Measurements from ENCODE around the gene CFAP299.

The CFAP299 gene

DNA sequence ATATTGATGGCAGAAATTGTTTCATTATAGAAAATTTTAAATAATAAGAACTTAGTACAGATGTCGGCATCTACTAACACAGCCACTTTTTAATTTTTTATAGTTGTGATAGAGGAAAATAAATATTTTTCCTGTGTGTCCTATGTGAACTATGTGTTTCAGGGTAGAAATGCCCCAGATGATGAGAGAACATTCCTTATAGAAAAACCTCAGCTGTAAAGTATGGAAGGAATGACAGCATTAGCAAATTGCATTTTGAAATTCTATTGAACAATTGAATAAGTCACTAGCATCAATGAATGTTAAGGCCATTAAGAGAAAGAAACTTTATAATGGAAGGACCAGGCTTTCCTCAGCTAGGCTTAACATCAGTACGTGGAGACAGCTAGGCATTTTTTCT, 149.2 kb downstream of the CFAP299 start:
- no peaks in the 10 kb centered on the region for H3K36me3 Mint-ChIP-seq (ENCODE audit: low read depth)
- H3K4me3 Mint-ChIP-seq = no peak overlapping the region

DNA sequence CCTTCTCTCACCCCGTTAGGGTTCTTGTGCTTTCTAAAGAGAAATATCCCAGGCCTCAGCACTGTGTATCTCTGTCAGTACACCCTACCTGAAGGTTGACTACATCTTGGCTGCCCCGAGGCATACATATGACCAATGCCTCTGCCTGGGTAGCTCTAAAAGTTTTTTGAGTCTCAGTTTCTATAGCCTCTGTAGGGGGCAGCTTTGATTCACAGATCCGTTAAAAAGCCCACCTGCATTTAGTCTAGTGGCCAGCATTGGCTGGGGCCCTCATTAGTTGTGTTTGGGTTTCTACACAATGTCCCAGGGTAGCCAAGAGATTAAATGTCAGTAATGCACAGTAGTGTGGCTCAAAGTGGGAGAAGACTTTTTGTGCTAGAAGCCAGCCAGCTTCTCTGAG, 151.1 kb downstream of the CFAP299 start:
- TF ChIP-seq, protein P1, sequence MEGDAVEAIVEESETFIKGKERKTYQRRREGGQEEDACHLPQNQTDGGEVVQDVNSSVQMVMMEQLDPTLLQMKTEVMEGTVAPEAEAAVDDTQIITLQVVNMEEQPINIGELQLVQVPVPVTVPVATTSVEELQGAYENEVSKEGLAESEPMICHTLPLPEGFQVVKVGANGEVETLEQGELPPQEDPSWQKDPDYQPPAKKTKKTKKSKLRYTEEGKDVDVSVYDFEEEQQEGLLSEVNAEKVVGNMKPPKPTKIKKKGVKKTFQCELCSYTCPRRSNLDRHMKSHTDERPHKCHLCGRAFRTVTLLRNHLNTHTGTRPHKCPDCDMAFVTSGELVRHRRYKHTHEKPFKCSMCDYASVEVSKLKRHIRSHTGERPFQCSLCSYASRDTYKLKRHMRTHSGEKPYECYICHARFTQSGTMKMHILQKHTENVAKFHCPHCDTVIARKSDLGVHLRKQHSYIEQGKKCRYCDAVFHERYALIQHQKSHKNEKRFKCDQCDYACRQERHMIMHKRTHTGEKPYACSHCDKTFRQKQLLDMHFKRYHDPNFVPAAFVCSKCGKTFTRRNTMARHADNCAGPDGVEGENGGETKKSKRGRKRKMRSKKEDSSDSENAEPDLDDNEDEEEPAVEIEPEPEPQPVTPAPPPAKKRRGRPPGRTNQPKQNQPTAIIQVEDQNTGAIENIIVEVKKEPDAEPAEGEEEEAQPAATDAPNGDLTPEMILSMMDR (IDR thresholded peaks at IDR 0.05; ENCODE audit: unreplicated experiment in 3 of 3) = no peak
- Mint-ChIP-seq H3K36me3 (ENCODE audit: low read depth) (no peaks in the 10 kb centered on the region), H3K27ac (no peak overlapping the region), H3K9me3 (no peaks in the 10 kb centered on the region), H3K4me3 (no peak overlapping the region), H3K27me3 (ENCODE audit: low read depth) (no peaks in the 10 kb centered on the region), H3K4me1 (peaks cover 8% of the 10 kb centered on the region)

More for the DNA sequence above, 149.2 kb downstream of the CFAP299 start:
- TF ChIP-seq, protein P1 (IDR thresholded peaks at IDR 0.05; ENCODE audit: unreplicated experiment in 3 of 3) = no peak
- H3K27ac Mint-ChIP-seq = no peak overlapping the region
- H3K27me3 Mint-ChIP-seq (ENCODE audit: low read depth) = no peaks in the 10 kb centered on the region
- H3K9me3 Mint-ChIP-seq = no peaks in the 10 kb centered on the region
- H3K4me1 Mint-ChIP-seq = peaks cover 4% of the 10 kb centered on the region

DNA sequence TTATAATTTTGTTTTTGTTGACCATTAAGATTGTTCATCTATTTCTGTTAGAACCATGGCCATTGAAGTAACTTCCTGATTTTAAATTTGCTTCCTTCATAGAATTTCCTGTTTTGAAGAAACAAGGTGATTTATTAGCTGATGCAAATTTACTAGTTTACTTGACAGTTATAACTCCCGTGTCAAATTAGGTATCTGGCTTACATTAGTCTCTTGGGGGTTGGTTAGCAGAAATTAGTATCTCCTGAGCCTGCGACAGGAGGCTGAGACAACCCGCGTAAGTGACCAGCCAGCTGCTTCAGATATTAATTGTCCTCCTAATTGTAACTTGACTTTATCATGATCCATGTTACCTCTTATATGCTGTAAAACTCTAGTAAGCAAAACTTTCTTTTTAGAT, 154.3 kb downstream of the CFAP299 start:
- H3K9me3 Mint-ChIP-seq = peaks cover 6% of the 10 kb centered on the region
- H3K4me3 Mint-ChIP-seq = no peak overlapping the region
- TF ChIP-seq, protein P1 (IDR thresholded peaks at IDR 0.05; ENCODE audit: unreplicated experiment in 3 of 3) = no peak
- no peaks in the 10 kb centered on the region for H3K36me3 Mint-ChIP-seq (ENCODE audit: low read depth)
- H3K27me3 Mint-ChIP-seq (ENCODE audit: low read depth) = no peaks in the 10 kb centered on the region
- no peak overlapping the region for H3K27ac Mint-ChIP-seq
- H3K4me1 Mint-ChIP-seq = peaks cover 8% of the 10 kb centered on the region

DNA sequence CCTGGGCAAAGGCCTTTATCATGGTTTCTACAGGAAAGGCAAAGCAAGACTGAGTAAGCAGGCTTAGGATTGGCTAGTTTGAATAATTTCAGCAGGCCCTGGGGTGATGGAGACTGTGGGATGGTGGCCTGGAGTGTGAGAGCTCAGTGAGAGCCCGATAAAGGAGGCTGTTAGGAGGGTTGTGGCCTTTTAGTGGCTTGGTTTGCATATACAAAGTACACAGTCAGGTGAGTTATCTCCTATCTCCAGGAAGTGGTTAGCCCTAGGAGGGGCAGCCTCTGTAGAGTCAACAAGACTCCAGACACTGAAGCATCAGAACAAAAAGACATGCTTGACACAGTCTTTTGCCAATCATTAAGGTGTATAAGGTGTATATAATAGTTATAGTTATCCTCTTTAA, 157.2 kb downstream of the CFAP299 start:
- peaks cover 8% of the 10 kb centered on the region for H3K4me1 Mint-ChIP-seq
- no peak overlapping the region for H3K27ac Mint-ChIP-seq
- no peaks in the 10 kb centered on the region for H3K36me3 Mint-ChIP-seq (ENCODE audit: low read depth)
- TF ChIP-seq, protein P1 (IDR thresholded peaks at IDR 0.05; ENCODE audit: unreplicated experiment in 3 of 3) = no peak
- H3K9me3 Mint-ChIP-seq = peaks cover 12% of the 10 kb centered on the region
- H3K27me3 Mint-ChIP-seq (ENCODE audit: low read depth) = no peaks in the 10 kb centered on the region
- no peak overlapping the region for H3K4me3 Mint-ChIP-seq

DNA sequence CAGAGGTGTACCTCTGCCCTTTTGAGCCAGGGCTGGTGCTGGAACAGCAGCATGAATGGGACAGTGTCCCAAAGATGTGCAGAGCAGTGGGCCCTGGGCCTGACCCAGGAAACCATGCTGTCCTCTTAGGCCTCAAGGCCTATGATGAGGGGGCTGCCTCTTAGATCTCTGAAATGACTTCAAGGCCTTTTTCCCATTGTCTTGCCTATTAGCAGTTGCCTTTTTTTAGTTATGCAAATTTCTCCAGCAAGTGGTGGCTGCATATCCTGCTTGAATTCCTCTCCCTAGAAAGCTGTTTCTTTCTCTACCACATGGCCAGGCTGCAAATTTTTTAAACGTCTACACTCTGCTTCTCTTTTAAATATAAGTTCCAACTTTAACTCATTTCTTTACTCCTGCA, 160.3 kb downstream of the CFAP299 start:
- TF ChIP-seq, protein P1 (IDR thresholded peaks at IDR 0.05; ENCODE audit: unreplicated experiment in 3 of 3) = no peak
- no peaks in the 10 kb centered on the region for H3K36me3 Mint-ChIP-seq (ENCODE audit: low read depth)
- H3K4me1 Mint-ChIP-seq = no peaks in the 10 kb centered on the region
- peaks cover 16% of the 10 kb centered on the region for H3K9me3 Mint-ChIP-seq
- H3K27ac Mint-ChIP-seq = no peak overlapping the region
- H3K27me3 Mint-ChIP-seq (ENCODE audit: low read depth) = no peaks in the 10 kb centered on the region
- H3K4me3 Mint-ChIP-seq = no peak overlapping the region

DNA sequence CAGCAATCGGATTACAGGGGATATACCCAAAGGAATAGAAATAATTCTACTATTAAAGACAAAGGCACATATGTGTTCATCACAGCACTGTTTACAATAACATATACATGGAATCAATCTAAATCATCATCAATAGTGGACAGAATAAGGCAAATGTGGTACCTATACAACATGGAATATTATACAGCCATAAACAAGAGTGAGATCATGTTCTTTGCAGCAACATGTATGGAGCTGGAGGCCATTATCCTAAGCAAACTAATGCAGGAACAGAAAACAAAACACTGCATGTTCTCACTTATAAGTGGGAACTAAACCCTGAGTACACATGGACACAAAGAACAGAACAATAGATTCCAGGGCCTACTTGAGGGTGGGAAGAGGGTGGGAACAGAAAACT, 163.2 kb downstream of the CFAP299 start:
- H3K9me3 Mint-ChIP-seq = peaks cover 13% of the 10 kb centered on the region
- H3K36me3 Mint-ChIP-seq (ENCODE audit: low read depth) = no peaks in the 10 kb centered on the region
- no peak overlapping the region for H3K4me3 Mint-ChIP-seq
- TF ChIP-seq, protein P1 (IDR thresholded peaks at IDR 0.05; ENCODE audit: unreplicated experiment in 3 of 3) = no peak
- H3K27me3 Mint-ChIP-seq (ENCODE audit: low read depth) = no peaks in the 10 kb centered on the region
- no peaks in the 10 kb centered on the region for H3K4me1 Mint-ChIP-seq
- no peak overlapping the region for H3K27ac Mint-ChIP-seq

Data from nephron (organoid).